Kasumi-1 (cell line): Measurements from ENCODE around the gene ENPP3.
"Not testable (repeated sequence)": the region's sequence is repeated elsewhere in the genome, so short reads cannot be mapped to it uniquely, and the experiment has no call there.

Source experiments
- DNase-seq, 2 experiments: peaks; one replicate each; lab custom pipeline; 2025; lab: John Stamatoyannopoulos, UW

The ENPP3 gene

DNA sequence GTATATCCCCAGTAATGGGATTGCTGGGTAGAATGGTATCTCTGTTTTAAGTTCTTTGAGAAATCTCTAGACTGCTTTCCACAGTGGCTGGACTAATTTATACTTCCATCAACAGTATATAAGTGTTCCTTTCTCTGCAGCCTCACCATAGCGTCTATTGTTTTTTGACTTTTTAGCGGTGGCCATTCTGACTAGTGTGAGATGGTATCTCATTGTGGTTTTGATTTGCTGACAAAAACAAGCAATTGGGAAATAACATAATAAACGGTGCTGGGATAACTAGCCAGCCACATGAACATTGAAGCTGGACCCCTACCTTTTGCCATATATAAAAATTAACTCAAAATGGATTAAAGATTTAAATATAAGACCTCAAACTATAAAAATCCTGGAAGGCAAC, 49.9 kb downstream of the ENPP3 start:
- DNase-seq: no peak

DNA sequence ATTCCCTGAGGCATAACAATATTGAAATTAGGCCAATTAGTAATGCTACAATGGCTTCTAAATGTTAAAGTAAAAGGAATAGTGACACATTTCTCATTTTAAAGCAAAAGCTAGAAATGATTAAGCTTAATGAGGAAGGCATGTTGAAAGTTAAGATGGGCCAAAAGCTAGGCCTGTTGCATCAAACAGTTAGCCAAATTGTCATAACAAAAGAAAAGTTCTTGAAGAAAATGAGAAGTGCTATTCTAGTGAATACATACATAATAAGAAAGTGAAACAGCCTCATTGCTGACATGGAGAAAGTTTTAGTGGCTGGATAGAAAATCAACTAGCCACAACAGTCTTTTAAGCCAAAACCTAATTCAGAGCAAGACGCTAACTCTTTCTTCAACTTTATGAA, 51.2 kb downstream of the ENPP3 start:
- DNase-seq: no peak

DNA sequence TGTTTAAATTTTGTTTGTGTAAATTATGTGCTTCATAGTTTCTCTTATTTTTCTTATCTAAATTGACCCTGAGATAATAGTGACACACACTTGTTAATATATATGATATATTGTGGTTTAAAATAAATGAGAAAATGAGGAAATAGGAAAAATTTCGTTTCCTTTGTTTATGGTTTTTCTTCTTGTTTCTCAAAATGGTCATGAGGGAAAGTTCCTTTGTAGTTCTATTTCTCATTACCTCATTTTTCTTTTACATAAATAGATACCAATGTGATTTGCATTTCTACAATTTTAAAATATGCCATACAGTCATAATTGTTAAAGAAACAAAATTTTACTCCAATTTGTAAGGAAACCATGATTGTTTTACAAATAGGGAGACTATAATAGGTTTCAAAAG, 54.9 kb downstream of the ENPP3 start:
- DNase-seq: no peak

DNA sequence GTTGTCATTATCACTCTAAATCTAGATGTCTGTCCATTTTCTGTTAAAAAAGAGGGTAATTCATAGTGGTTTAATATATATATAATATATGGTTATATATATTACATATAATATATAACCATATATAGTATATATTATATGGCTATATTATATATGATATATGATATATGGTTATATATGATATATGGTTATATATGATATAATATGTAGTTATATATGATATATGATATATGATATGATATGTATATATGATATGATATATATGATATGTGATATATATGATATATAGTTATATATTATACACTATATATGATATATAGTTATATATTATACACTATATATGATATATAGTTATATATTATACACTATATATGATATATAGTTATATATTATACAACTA, 55.5 kb downstream of the ENPP3 start:
- no peak for DNase-seq

DNA sequence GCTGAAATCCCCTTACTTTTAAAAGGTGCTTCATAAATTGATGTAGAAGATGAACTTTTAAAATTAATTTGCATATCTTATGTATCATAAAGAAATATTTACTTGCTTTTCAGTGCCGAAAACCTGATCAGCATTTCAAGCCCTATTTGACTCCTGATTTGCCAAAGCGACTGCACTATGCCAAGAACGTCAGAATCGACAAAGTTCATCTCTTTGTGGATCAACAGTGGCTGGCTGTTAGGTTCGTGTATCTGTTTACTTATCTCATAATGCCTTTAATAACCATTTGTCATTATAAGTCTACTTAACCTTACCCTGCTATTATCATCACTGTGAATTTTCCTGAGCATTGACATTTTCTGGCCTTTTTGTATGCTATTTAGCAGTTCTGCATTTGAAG, 56.3 kb downstream of the ENPP3 start:
- no peak for DNase-seq

DNA sequence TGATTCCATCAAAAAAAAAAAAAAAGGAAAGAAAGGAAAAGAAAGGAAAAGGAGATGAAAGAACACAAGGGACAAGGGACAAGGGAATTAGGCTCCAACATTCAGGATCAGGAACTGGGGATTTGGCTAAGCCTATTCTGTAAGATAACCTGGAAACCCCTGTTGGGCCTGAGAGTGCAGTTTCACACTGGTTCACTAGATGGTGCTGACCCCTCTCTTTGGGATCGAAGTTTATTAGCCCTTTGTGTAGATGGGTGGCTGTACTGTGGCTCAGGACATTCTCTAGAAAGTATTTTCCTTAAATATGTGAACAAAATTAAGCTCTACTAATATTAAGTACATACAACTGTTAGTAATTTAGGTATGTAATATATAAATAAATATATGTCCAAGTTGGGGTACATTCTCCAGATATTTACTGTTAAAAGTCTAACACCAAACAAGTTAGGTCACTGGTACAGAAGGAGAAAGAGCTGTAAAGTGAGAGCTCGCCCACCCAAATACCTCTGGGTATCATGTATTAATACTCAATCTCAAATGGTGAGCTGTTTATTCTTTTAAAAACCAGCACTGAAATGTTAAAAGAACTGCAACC, 57.8 kb downstream of the ENPP3 start:
- peak; percentile 79 to 89 for DNase-seq

DNA sequence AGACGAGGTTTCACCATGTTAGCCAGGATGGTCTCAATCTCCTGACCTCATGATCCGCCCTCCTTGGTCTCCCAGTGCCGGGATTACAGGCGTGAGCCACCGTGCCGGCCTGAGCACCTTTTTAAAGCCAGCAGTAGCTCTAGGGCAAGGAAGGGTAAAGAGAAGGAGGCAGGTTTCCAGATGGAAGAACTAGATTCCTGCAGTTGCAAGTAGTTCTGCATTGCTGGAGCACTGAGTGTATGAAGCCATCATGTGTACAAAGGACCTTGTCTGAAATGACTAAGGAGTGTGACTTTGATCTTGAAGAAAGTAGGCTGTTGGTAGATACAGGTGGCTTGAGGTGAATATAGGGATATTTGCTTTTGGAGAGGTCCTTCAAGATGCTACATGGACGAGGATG, 59.9 kb downstream of the ENPP3 start:
- DNase-seq: no peak

DNA sequence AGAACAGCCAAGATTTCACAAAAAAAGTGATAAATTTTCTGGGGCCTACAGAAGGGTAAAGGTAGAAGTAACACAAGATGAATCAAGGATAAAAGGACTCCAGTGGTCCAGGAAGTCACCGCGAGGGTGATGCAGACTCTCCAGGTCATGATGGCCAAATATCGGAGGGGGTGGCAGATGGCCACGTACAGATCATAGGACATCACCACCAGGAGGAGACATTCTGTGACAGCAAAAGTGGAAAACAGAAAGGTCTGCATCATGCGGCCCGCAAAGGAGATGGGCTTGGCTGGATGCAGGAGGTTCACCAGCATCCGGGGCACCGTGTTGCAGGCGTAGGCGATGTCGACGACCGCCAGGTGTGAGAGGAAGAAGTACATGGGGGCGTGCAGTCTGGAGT, 63.7 kb downstream of the ENPP3 start:
- not testable (repeated sequence) for DNase-seq

DNA sequence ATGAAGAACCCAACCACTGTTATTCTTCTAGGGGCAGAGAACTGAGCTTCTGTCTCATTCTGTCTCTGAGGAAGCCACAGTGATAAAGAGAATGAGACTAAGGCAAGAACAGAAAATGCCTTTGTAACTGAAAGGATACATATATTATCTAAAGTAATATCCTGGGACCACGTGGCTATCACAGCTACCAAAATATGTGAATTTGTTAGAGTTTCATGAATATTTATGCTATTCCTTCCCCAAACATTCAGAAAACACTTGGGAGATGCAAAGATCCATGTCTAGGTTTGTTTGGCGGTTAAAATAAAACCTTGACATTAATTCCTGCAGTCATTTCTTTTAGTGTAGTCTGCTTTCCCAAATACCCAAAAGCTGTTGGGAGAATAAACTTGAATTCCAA, 66.8 kb downstream of the ENPP3 start:
- DNase-seq: not testable (repeated sequence)

DNA sequence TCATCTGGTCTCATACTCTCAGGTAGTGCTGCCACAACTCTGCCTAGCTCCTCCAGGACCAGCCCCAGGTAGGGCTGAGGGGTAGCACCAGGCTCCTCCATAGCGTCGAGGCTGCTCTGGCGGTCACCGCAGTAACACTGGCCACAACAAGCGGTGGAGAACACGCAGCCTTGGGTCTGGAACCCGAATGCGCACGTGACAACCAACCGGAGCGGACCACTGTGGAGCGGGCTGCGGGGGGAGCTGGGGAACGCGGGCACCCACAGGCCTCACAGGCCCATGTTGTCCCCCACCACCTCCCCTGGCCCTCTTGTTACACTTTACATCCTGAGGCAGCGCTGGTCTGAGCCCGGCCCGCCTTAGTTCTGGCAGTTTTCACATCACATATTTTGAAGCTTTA, 73.8 kb downstream of the ENPP3 start, which contains the start of gene CTAGE9:
TSS of gene CTAGE9 (minus strand) at position 101 of the 400 bp plus-strand sequence. CDS start at position 101, 0 bp downstream.
- not testable (repeated sequence) for DNase-seq

DNA sequence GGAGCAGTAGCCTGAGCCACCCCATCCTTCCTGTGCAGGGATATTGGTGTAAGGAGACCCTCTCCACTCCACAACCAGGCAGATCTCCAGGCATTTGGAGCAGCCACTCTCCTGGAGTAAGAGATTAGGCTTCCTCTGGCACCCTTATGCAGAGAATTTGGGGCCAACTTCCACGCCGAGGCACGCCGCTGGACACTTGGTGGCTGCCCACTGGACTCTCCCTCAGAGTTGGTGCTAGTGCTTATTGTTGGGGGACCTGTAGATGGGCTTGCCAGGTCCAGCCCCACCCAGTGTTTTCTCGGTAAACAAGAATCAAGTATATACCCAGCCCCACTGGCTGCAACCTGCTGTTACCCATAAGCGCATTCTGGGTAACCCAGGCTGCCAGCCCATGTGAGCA, 78.5 kb downstream of the ENPP3 start:
- not testable (repeated sequence) for DNase-seq

DNA sequence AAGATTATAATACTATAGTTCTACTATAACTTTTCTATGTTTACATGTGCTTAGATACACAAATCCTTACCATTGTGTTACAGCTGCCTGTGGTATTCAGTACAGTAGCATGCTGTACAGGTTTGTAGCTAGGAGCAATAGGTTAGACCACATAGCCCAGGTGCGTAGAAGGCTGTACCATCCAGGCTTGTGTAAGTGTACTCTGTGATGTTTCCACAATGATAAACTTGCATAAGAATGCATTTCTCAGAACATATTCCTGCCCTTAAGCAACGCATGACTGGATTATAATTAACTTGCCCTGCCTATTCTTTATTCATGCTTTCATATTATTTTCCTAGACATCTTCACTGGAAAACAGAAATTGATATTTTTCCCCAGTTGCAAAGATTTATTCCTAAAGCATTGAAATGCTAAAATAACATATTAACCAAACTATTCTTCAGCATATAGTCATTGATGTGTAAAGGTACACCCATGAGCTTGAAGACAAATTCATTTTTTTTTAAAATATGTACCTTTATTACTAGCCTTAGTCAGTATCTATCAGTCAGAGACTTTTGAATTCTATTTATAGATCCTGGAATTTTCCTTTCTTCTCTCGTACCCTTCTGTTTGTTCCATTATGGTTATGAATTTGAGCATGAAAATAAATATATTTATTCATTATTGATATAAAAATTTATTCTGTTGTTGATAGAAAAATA, 80.9 kb downstream of the ENPP3 start:
- no peak for DNase-seq

DNA sequence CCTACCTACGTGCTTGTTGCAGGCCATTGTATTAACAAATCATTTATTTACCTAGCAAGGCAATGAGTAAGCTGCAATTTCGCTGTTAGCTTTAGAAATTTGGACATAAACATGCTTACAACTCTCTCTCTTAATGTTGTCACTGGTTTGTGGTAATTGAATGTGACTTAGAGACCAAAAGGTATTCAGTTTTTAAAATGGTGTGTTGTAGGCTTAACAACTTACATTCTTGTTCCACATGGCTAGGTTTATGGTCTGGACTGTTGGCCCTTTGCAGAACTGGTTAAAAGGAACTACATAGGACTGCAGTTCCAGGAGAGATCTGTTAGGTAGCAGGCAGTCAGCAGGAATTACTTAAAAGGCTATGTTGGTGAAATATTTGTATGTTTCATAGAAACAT, 84.1 kb downstream of the ENPP3 start:
- DNase-seq: no peak

DNA sequence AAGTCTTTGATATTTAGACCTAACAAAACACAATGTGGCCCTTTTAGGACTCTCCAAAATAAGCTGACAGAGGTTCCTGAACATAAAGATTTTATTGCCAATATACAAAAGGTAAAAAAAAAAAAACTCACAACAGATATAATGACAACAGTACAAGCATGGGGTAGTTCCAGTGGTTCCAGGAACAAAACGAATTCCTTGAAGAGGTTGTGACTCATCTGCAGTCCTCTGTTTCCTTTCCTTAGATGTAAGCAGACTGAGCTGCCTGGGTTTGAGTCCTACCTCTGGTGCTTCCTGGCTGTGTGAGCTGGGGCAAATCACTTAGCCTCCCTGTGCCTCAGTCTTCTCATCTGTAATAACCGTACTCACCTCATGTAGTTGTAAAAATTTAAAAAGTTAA, 87.0 kb downstream of the ENPP3 start:
- DNase-seq: no peak

DNA sequence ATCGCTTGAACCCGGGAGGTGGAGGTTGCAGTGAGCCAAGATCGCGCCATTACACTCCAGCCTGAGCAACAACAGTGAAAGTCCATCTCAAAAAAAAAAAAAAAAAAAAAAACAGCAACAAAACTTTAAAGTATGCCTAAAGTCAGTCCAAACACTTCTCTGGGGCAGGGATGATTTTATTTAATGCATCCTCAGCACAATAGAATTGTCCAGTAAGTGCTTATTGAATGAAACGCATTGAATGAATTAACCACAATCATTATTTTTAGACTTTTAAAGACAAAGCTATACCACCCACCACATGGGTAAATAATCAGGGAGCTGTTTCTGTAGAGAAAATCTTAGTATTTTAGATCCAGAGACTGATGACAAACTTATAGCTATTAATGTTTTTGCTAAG, 90.4 kb downstream of the ENPP3 start:
- DNase-seq: no peak

DNA sequence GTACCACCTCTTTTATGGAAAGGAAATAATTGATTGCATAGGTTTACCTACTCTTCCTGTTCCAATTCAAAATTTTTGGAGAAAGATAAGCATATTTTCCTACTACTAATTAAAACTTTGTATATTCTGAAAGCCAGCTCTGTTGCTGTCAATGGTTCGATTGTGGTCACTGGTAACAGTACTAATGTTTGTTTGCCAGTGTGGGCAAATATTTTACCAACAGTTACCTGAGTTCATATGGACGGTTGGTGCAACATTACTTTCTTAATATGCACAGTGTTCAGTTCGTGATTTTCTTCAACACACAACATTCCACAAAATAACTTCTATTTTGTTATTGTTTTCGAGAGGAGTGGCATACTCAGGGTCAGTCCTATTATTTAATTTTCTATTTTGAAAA, 90.8 kb downstream of the ENPP3 start:
- no peak for DNase-seq

DNA sequence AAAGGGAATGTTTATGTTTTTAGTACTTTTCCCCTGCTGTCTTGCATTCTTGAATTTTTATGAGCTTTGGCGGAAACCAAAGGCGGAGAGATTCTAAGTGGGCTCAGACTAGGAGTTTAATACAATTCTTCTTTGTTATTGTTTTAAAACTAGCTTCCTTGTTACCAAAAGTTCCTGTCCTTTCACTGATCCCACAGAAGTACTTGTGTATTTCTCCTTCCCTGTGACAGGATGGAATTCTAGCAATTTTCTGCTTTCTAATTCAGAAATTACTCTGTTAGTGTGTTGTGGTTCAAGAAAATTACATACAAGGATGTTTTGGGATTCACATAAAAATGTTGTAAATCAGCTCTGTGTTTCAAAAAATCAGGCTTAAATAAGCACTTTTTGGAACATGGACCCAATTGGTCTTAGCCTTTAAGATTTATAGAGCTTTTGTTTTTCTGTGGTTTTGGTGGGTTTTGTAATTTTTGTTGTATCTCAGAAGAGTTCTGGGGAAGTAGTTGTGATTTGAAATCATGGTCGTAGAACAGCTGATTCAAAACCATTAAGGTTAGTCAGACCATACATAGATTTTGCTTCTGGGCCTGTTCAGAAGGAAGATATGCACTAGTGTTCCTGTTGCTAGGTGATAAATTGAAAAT, 91.3 kb downstream of the ENPP3 start:
- DNase-seq: no peak

DNA sequence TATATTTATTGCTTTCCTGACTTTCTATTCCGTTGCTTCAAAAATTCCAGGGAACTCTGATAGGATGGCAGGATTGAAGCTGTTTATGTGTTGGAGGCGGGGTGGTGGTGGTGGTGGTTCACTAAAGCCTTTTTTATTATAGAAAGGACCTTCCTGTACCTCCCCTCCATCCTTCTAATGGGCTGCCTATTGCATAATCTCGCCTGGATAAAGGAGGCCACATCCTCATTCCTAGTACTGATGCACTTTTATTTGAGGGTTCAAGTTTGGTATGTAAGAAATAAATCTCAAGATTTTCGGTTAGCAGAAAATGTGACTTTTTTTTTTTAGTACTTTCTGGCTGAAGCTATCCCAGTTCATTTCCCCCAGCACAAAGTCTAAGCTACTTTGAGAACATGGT, 92.4 kb downstream of the ENPP3 start:
- DNase-seq: no peak

DNA sequence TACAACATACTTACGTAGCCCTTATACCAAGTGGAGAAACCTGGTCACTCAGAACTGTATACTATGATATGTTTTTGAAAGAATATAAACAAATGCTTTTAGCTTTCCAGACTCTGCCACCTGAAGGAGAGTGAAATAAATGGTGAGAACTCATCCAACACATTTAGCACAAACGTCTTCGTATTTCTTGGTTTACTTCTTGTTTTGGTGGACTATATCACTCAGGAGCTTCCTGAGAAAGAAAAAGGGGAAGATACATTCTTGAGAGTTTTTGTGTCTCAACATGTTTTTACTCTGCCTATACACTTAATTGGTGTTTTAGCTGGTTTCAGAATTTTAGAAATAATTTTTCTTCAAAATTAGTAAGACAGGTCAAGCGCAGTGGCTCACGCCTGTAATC, 93.2 kb downstream of the ENPP3 start:
- peak; percentile 58 to 65 for DNase-seq

DNA sequence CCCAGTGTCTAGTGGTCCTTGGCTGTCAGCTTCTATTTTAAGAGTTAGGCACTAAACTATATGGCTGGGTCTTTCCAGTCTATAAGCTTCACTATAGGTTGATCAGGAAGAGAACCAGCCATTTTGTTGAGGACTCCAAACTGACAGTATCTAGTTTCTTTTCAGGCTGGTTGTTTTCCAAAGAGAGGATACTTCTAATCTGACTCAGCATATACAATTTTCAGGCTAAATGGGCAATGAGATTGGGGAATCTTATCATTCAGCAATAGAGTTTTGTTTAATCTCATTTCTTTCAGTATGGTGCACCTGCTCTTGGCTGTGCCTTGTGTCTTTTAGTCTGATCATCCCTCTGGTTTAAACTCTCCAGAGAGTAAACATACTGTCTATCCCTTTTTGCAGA, 94.1 kb downstream of the ENPP3 start:
- no peak for DNase-seq

DNA sequence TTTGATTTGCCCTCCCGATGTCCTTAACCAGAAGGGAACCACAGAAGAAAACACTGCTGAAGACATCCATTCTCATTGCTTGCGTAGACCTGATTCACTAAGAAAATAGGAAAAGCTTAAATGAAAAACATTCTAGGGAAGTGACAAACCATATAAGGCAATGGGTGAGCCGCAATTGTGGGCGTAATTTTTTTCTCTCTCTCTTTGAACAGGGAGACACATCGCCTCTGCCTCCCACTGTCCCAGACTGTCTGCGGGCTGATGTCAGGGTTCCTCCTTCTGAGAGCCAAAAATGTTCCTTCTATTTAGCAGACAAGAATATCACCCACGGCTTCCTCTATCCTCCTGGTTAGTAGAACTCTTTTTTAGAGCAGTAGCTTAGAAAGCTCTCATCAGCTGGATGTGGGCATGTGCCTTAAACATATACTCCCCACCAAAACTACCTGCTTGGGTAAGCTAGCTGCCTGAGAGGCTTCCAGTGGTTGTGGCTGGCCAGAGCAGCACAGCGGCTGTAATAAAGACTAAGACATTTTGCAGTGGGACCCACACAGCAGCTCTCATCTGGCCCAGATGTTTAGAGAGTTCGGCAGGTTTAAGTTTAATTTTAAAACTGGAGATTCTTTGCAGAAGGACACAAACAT, 96.4 kb downstream of the ENPP3 start:
- peak; percentile 77 to 87 for DNase-seq

DNA sequence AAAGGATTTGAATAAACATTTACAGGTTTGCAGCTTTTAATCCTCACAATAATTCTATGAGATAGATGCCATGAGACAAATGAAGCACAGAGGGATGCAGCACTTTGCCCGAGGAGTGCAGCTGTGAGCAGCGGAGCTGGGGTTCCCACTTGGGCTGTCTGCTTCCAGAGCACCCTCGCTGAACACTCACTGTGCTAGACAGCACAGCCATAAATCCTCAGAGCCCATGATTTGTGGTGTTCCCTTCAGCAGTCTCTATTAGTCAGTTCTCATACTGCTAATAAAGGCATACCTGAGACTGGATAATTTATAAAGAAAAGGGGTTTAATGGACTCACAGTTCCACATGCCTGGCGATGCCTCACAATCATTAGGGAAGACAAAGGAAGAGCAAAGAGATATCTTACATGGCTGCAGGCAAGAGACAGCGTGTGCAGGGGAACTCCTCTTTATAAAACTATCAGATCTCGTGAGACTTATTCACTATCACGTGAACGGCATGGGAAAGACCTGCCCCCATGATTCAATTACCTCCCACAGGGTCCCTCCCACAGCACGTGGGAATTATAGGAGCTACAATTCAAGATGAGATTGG, 99.0 kb downstream of the ENPP3 start:
- no peak for DNase-seq

DNA sequence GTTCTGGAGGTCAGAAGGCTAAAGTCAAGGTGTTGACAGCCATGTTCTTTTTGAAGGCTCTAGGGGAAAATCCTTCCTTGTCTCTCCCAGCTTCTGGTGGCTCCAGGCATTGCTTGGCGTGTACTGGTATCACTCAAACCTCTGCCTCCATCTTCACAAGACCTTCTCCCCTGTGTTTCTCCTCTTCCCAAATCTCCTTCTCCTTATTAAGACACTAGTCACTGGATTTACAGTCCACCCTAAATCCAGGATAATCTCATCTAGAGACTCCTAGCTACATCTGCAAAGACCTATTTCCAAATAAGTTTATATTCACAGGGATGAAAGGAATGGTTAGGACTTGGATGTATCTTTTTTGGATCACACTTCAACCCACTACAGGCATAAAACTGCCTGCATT, 99.7 kb downstream of the ENPP3 start:
- DNase-seq: no peak
